Right lobe of liver (tissue), 4 donors: Measurements from ENCODE around the gene SMARCC2.

Source experiments
- CTCF ChIP-seq, 4 donors: fragments of 200-600 bp in 3 of 4; fragments of 450-650 bp in 1 of 4; IDR thresholded peaks; one replicate each; pipeline versions ENCODE4 v1.5.1 to v1.8.0; 2016 to 2022; ENCODE audit warnings: antibody characterized with exemption in 4 of 4, mild to moderate bottlenecking in 2 of 4
- POLR2A ChIP-seq: fragments of 450-650 bp; IDR thresholded peaks from one replicate; pipeline ENCODE4 v1.6.1; 2017; ENCODE audit warnings: antibody characterized with exemption, mild to moderate bottlenecking
- donor health status: DM: no; HTN: no; CAD: no.
- donor health status: DM: no; HTN: no; CAD: no.
- donor health status: DM: no; HTN: yes; CAD: no.

GRCh38 chr12:56206452-56207166 lies 17.3 kb upstream of the SMARCC2 start:
- TF ChIP-seq CTCF (IDR thresholded peaks at IDR 0.05) (peak; percentile 44 to 62 (median 52)), POLR2A (no peak)
